HepG2 (cell line): Measurements from ENCODE around the gene EMC9. TPM values are rescaled to one million over a fixed set of nuclear protein-coding genes. Genes with fewer than 3 reads are reported as not detected.
A peak's percentile ranks its signal among the peaks of the same experiment; 100 is the strongest.

ENCODE experiments used
- BRD4 ChIP-seq: sonication (generic); formaldehyde crosslinking; IDR thresholded peaks from 2 replicates; pipeline ENCODE4 v1.4.0; 2020; ENCODE audit warnings: missing genetic modification reagents
- EHMT2 ChIP-seq: fragments of 200-600 bp; sonication (generic); IDR thresholded peaks from 2 replicates; pipeline ENCODE4 v1.7.0; 2017; ENCODE audit warnings: antibody characterized with exemption, low read depth, low read length, borderline replicate concordance
- GABPB1 ChIP-seq: IDR thresholded peaks from 2 replicates; pipeline ENCODE4 v1.6.1; 2016; ENCODE audit warnings: mild to moderate bottlenecking, missing genetic modification reagents, moderate library complexity, missing compliant biosample characterization
- GTF3A ChIP-seq: sonication (generic); formaldehyde crosslinking; conservative IDR thresholded peaks from 2 replicates; pipeline ENCODE4 v1.4.0; 2020; ENCODE audit warnings: mild to moderate bottlenecking, missing genetic modification reagents
- HHEX ChIP-seq: IDR thresholded peaks from 2 replicates; pipeline ENCODE4 v1.6.1; 2016; ENCODE audit warnings: control low read depth
- HOXA7 ChIP-seq: sonication (generic); formaldehyde crosslinking; IDR thresholded peaks from 2 replicates; pipeline ENCODE4 v1.8.1; 2022; ENCODE audit warnings: mild to moderate bottlenecking, missing genetic modification reagents, moderate library complexity
- IKZF1 ChIP-seq: fragments of 450-650 bp; IDR thresholded peaks from 2 replicates; pipeline ENCODE4 v1.7.1; 2016
- MAFG ChIP-seq: sonication (generic); formaldehyde crosslinking; IDR thresholded peaks from 2 replicates; pipeline ENCODE4 v1.5.1; 2020; ENCODE audit warnings: mild to moderate bottlenecking, missing genetic modification reagents
- NFYC ChIP-seq: IDR thresholded peaks from 2 replicates; pipeline ENCODE4 v1.6.1; 2016; ENCODE audit warnings: missing genetic modification reagents, missing compliant biosample characterization
- PCBP1 ChIP-seq: fragments of 200-400 bp; formaldehyde crosslinking; IDR thresholded peaks from 2 replicates; pipeline ENCODE4 v1.6.1; 2017; ENCODE audit warnings: mild to moderate bottlenecking, low read depth, low read length, borderline replicate concordance
- RAD21 ChIP-seq: fragments of 450-650 bp; formaldehyde crosslinking; IDR thresholded peaks from 2 replicates; pipeline ENCODE4 v1.5.0; 2020; ENCODE audit warnings: mild to moderate bottlenecking
- SAFB2 ChIP-seq: sonication (generic); formaldehyde crosslinking; IDR thresholded peaks from 2 replicates; pipeline ENCODE4 v1.5.1; 2020; ENCODE audit warnings: missing genetic modification reagents, low read depth, mild to moderate bottlenecking, borderline replicate concordance
- SMAD1 ChIP-seq: sonication (generic); formaldehyde crosslinking; IDR thresholded peaks from 2 replicates; pipeline ENCODE4 v1.4.0; 2020; ENCODE audit warnings: missing genetic modification reagents, low read depth, mild to moderate bottlenecking, borderline replicate concordance
- SMAD3 ChIP-seq: sonication (generic); formaldehyde crosslinking; IDR thresholded peaks from 2 replicates; pipeline ENCODE4 v1.4.0; 2020; ENCODE audit warnings: missing genetic modification reagents
- SRSF9 ChIP-seq: fragments of 200-400 bp; formaldehyde crosslinking; IDR thresholded peaks from 2 replicates; pipeline ENCODE4 v1.6.1; 2018; ENCODE audit warnings: borderline replicate concordance, mild to moderate bottlenecking, low read depth, low read length; ENCODE audit not compliant: insufficient read depth, poor library complexity, severe bottlenecking
- SSRP1 ChIP-seq: IDR thresholded peaks from 2 replicates; pipeline ENCODE4 v1.6.1; 2016; ENCODE audit warnings: control low read depth
- XBP1 ChIP-seq: sonication (generic); formaldehyde crosslinking; IDR thresholded peaks from 2 replicates; pipeline ENCODE4 v1.5.0; 2020; ENCODE audit warnings: missing genetic modification reagents
- ZNF207 ChIP-seq: fragments of 450-650 bp; IDR thresholded peaks from 2 replicates; pipeline ENCODE4 v1.6.1; 2016; ENCODE audit warnings: antibody characterized with exemption, borderline replicate concordance
- ZNF260 ChIP-seq: sonication (generic); formaldehyde crosslinking; IDR thresholded peaks from 2 replicates; pipeline ENCODE4 v1.4.0; 2020; ENCODE audit warnings: missing genetic modification reagents, low read depth, mild to moderate bottlenecking, borderline replicate concordance
- ZNF496 ChIP-seq: sonication (generic); formaldehyde crosslinking; IDR thresholded peaks from 2 replicates; pipeline ENCODE4 v1.8.1; 2023; ENCODE audit warnings: mild to moderate bottlenecking, moderate library complexity, missing genetic modification reagents; ENCODE audit not compliant: insufficient replicate concordance
- ZNF552 ChIP-seq: sonication (generic); formaldehyde crosslinking; IDR thresholded peaks from 2 replicates; pipeline ENCODE4 v1.9.0; 2022; ENCODE audit warnings: missing genetic modification reagents, mild to moderate bottlenecking, borderline replicate concordance
- ZNF570 ChIP-seq: sonication (generic); formaldehyde crosslinking; IDR thresholded peaks from 2 replicates; pipeline ENCODE4 v1.4.0; 2020; ENCODE audit warnings: mild to moderate bottlenecking, missing genetic modification reagents, borderline replicate concordance
- ZNF839 ChIP-seq: sonication (generic); formaldehyde crosslinking; IDR thresholded peaks from 2 replicates; pipeline ENCODE4 v1.4.0; 2020; ENCODE audit warnings: missing genetic modification reagents, mild to moderate bottlenecking, borderline replicate concordance
- polyA plus RNA-seq, 8 experiments: library from polyadenylated mRNA; depleted of rRNA in 3 of 8; stranded (reverse) in 7 of 8; unstranded in 1 of 8; fragments of >200 nt; fragmentation: Illumina TruSeq in 4 of 8; extraction: Trizol in 4 of 8; gene quantifications; 2 replicates each; pipeline versions ENCODE4 v1.2.1 to v1.2.3, GENCODE V29; 2011 to 2016; ENCODE audit warnings: low read depth in 4 of 8, missing spikeins in 1 of 8, mixed read lengths in 1 of 8; ENCODE audit not compliant: insufficient read depth in 1 of 8
- total RNA-seq, 5 experiments: library from RNA; depleted of rRNA; stranded (reverse); fragments of >200 nt; fragmentation: Illumina TruSeq; extraction: Trizol; gene quantifications; 2 replicates each; pipeline ENCODE4 v1.2.3, GENCODE V29; 2016; ENCODE audit warnings: low read depth in 1 of 5
- TF ChIP-seq, protein P1 (sequence below): sonication (generic); formaldehyde crosslinking; IDR thresholded peaks from 2 replicates; pipeline ENCODE4 v1.9.0; 2021; ENCODE audit warnings: missing genetic modification reagents, borderline replicate concordance
- TF ChIP-seq, protein P2 (sequence below): sonication (generic); formaldehyde crosslinking; IDR thresholded peaks from 2 replicates; pipeline ENCODE4 v1.4.0; 2020; ENCODE audit warnings: low read depth, mild to moderate bottlenecking, missing genetic modification reagents

EMC9 gene
- total and polyA plus RNA-seq, 2 of the 13 experiments (the other 11 are each of a cell fraction or from before 2014, with no cell fraction given): 60.5 to 78.7 TPM

DNA sequence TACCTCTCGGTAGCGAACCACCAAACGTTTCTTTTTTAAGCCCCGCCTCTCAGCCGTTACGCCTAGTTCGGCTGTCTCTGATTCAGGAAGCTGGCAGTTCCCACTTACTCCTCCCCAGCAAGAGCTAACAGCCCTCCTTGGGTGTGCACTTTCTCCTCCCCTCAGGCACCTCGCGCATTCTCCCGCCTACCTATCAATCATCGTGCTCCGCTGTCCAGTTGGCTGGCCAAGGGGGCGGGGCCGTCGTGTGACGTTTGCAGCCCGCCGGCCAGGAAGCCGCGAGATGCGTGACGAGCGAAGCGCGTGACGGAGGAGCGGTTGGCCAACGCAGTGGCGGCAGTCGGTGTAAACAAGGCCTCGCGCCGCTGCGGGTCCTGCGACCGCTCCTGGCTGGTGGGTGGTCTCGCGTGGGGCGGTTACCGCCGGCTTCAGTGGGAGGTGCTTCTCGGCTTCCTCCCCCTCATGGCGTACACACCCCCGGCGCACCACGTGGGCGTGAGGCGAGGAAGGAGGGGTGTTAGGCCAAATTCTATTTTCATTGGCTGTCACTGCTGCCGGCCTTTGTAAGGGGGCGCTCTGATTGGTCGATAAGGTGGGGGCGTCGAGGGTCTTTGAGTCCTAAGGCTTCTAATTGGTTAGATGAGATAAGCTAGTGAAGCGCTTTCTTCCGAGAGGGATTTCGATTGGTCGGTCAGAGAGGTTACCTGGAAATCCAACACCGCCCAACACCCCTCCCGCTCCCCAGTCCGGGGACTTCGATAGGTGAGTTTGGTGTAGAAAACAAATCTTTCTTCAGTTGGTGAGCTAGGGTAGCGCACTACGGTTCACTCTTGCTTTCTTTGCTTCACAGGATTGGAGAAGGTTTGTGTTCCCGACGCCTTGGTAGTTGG, 26.6 kb downstream of the EMC9 start, which contains the start of the genes DCAF11 and NRL (continued):
- peak; percentile 90 for TF ChIP-seq SAFB2 (CRISPR knock-in tag)
- peak; percentile 94 for TF ChIP-seq NFYC (CRISPR knock-in tag)
- no peak for TF ChIP-seq XBP1 (CRISPR knock-in tag)
- TF ChIP-seq PCBP1: peak; percentile 93
- TF ChIP-seq SRSF9: no peak
- TF ChIP-seq IKZF1: no peak
- TF ChIP-seq HHEX: peak; percentile 72; the same call in 1 of the 2 replicates
- peak; percentile 78 for TF ChIP-seq RAD21
- TF ChIP-seq, protein P1, sequence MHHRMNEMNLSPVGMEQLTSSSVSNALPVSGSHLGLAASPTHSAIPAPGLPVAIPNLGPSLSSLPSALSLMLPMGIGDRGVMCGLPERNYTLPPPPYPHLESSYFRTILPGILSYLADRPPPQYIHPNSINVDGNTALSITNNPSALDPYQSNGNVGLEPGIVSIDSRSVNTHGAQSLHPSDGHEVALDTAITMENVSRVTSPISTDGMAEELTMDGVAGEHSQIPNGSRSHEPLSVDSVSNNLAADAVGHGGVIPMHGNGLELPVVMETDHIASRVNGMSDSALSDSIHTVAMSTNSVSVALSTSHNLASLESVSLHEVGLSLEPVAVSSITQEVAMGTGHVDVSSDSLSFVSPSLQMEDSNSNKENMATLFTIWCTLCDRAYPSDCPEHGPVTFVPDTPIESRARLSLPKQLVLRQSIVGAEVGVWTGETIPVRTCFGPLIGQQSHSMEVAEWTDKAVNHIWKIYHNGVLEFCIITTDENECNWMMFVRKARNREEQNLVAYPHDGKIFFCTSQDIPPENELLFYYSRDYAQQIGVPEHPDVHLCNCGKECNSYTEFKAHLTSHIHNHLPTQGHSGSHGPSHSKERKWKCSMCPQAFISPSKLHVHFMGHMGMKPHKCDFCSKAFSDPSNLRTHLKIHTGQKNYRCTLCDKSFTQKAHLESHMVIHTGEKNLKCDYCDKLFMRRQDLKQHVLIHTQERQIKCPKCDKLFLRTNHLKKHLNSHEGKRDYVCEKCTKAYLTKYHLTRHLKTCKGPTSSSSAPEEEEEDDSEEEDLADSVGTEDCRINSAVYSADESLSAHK (CRISPR knock-in tag): peak; percentile 46; the same call in 1 of the 2 replicates
- TF ChIP-seq ZNF839 (CRISPR knock-in tag): peak; percentile 95
- peak; percentile 94; the same call in 1 of the 2 replicates for TF ChIP-seq ZNF552
- peak; percentile 93 for TF ChIP-seq GABPB1 (CRISPR knock-in tag)
- no peak for TF ChIP-seq MAFG (CRISPR knock-in tag)
- peak; percentile 79; the same call in 1 of the 2 replicates for TF ChIP-seq SMAD3
- TF ChIP-seq EHMT2: peak; percentile 15; the same call in 1 of the 2 replicates
- TF ChIP-seq BRD4 (CRISPR knock-in tag): peak; percentile 99
- TF ChIP-seq ZNF570 (CRISPR knock-in tag): no peak
- no peak for TF ChIP-seq SSRP1 (CRISPR knock-in tag)
- TF ChIP-seq ZNF207: no peak
- TF ChIP-seq GTF3A (CRISPR knock-in tag): peak; percentile 57; the same call in 1 of the 2 replicates
- TF ChIP-seq SMAD1 (CRISPR knock-in tag): peak; percentile 98; the same call in 1 of the 2 replicates
- TF ChIP-seq HOXA7: no peak
- TF ChIP-seq, protein P2, sequence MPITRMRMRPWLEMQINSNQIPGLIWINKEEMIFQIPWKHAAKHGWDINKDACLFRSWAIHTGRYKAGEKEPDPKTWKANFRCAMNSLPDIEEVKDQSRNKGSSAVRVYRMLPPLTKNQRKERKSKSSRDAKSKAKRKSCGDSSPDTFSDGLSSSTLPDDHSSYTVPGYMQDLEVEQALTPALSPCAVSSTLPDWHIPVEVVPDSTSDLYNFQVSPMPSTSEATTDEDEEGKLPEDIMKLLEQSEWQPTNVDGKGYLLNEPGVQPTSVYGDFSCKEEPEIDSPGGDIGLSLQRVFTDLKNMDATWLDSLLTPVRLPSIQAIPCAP: peak; percentile 95; the same call in 1 of the 2 replicates
- no peak for TF ChIP-seq ZNF260 (CRISPR knock-in tag)
- no peak for TF ChIP-seq ZNF496 (CRISPR knock-in tag)
